Adrenal gland (tissue), 12 donors: Measurements from ENCODE around the gene CDH10. TPM values are rescaled to one million over a fixed set of nuclear protein-coding genes. Genes with fewer than 3 reads are reported as not detected.

ENCODE experiments used
- DNase-seq, 7 donors: peaks; one replicate each; pipeline ENCODE4 v3.0.0-alpha.2; 2019 to 2020
- H3K27ac ChIP-seq, 5 donors: fragments of 200-600 bp; sonication (generic) in 4 of 5; 1 replicate in 3 of 5; 2 replicates in 2 of 5; pipeline versions ENCODE4 v1.5.1 to v1.8.0; 2016 to 2020; ENCODE audit warnings: mild to moderate bottlenecking in 1 of 5
- H3K27me3 ChIP-seq: fragments of 200-600 bp; 2 replicates; pipeline ENCODE4 v1.8.0; 2021
- H3K36me3 ChIP-seq, 2 donors: fragments of 200-600 bp; replicated peaks in 1 of 2; 1 replicate in 1 of 2; 2 replicates in 1 of 2; pipeline versions ENCODE4 v1.5.1 to v1.8.0; 2018 to 2022
- H3K4me1 ChIP-seq, 2 donors: fragments of 200-600 bp; replicated peaks in 1 of 2; 1 replicate in 1 of 2; 2 replicates in 1 of 2; pipeline versions ENCODE4 v1.5.1 to v1.8.0; 2018 to 2021
- H3K4me3 ChIP-seq, 4 donors: fragments of 200-600 bp; sonication (generic) in 3 of 4; one replicate each; pipeline ENCODE4 v1.5.1; 2016 to 2018
- H3K9me3 ChIP-seq, 3 donors: fragments of 200-600 bp; sonication (generic) in 1 of 3; replicated peaks in 1 of 3; 1 replicate in 2 of 3; 2 replicates in 1 of 3; pipeline versions ENCODE4 v1.5.1 to v1.8.0; 2016 to 2021
- POLR2A ChIP-seq, 2 donors: fragments of 450-650 bp; IDR thresholded peaks; one replicate each; pipeline ENCODE4 v1.6.1; 2017; ENCODE audit warnings: antibody characterized with exemption in 2 of 2, mild to moderate bottlenecking in 2 of 2, moderate library complexity in 1 of 2
- WGBS, 4 donors: extraction: QIAGEN DNeasy Blood & Tissue Kit in 2 of 4; methylation state at CpG; one replicate each; pipeline versions ENCODE4 v1.1.5 to v1.1.7; 2013 to 2017; 5-methylcytosine and 5-hydroxymethylcytosine counted together
- intact Hi-C, 2 donors: fragments of 100-400 bp; cut with DNase I; formaldehyde crosslinking; loops; one replicate each; pipeline versions ENCODE4 v1.14.1 to v1.15.0; 2022 to 2023
- polyA plus RNA-seq, 3 donors: library from polyadenylated mRNA; stranded (reverse); fragments of 200-250 nt in 2 of 3; fragments of 350-450 nt in 1 of 3; fragmentation: Illumina TruSeq in 1 of 3; extraction: RNeasy Lipid Tissue Mini Kit (QIAGEN cat#74804) in 1 of 3; gene quantifications; one replicate each; pipeline ENCODE4 v1.2.3, GENCODE V29; 2013 to 2014
- small RNA-seq, 2 donors: library from RNA; depleted of rRNA; stranded (forward); fragments of <200 nt; gene quantifications; one replicate each; pipeline ENCODE3, GENCODE V24; 2016
- total RNA-seq, 9 donors: library from RNA; depleted of rRNA in 4 of 9; stranded (reverse); fragments of >200 nt in 4 of 9; fragments of 120-200 nt in 1 of 9; fragmentation: NEBNext Ultra II Directional in 1 of 9; extraction: Animal tissue kit (Norgen Biotek cat#: 25700) in 1 of 9; gene quantifications; one replicate each; pipeline versions ENCODE4 v1.1.0 to v1.2.4, GENCODE V29; 2013 to 2023
- TF ChIP-seq, protein P1 (sequence below), 6 experiments: fragments of 450-650 bp in 4 of 6; fragments of 200-600 bp in 2 of 6; sonication (generic) in 1 of 6; IDR thresholded peaks; 1 replicate in 5 of 6; 2 replicates in 1 of 6; pipeline versions ENCODE4 v1.5.1 to v1.8.0; 2016 to 2021; ENCODE audit warnings: antibody characterized with exemption in 6 of 6, mild to moderate bottlenecking in 2 of 6, moderate library complexity in 1 of 6
- donor health status: healthy with polysubstance abuse.
- donor health status: Bipolar disorder and iron deficiency.
- donor health status: DM: yes; HTN: yes; CAD: no.
- donor health status: DM: no; HTN: no; CAD: no.
- donor health status: DM: no; HTN: no; CAD: no.
- donor health status: DM: yes; HTN: yes; CAD: no.

Gene CDH10
- total and polyA plus RNA-seq, 12 donors: 0.15 to 4.4 (median 1.2) TPM; not detected in 2

DNA sequence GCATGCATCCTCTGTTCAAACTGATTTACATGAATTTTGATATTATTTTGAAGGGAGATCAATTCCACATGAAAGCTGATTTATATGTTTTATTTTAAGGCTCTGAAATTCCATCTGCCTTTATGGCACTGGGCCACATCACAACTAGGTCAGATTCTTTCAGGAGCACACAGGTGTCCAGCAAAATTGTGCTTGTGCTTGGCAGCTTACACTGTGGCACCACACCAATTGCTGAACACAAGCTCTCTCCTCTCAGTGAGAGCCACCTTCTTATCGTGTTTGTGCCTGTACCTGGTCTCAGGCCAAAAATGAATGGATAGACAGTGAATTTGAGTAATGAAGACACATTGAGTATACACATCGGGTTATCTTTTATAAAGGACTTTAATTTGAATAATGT is 200.4 kb downstream of the CDH10 start:
- Histone ChIP-seq H3K4me1 (no peaks in the 10 kb centered on the region), H3K27ac (no peak overlapping the region), H3K4me3 (no peak overlapping the region), H3K9me3 (no peaks in the 10 kb centered on the region), H3K27me3 (no peaks in the 10 kb centered on the region), H3K36me3 (no peaks in the 10 kb centered on the region)
- intact Hi-C loops: no loop called here
- 47 to 60% (median 53%) methylated on average over 2 of the region's 2 CpGs for WGBS, 4 donors
- TF ChIP-seq, protein P1, sequence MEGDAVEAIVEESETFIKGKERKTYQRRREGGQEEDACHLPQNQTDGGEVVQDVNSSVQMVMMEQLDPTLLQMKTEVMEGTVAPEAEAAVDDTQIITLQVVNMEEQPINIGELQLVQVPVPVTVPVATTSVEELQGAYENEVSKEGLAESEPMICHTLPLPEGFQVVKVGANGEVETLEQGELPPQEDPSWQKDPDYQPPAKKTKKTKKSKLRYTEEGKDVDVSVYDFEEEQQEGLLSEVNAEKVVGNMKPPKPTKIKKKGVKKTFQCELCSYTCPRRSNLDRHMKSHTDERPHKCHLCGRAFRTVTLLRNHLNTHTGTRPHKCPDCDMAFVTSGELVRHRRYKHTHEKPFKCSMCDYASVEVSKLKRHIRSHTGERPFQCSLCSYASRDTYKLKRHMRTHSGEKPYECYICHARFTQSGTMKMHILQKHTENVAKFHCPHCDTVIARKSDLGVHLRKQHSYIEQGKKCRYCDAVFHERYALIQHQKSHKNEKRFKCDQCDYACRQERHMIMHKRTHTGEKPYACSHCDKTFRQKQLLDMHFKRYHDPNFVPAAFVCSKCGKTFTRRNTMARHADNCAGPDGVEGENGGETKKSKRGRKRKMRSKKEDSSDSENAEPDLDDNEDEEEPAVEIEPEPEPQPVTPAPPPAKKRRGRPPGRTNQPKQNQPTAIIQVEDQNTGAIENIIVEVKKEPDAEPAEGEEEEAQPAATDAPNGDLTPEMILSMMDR (IDR thresholded peaks at IDR 0.05): no peak
- TF ChIP-seq POLR2A (IDR thresholded peaks at IDR 0.05): no peak
- DNase-seq: no peak

DNA sequence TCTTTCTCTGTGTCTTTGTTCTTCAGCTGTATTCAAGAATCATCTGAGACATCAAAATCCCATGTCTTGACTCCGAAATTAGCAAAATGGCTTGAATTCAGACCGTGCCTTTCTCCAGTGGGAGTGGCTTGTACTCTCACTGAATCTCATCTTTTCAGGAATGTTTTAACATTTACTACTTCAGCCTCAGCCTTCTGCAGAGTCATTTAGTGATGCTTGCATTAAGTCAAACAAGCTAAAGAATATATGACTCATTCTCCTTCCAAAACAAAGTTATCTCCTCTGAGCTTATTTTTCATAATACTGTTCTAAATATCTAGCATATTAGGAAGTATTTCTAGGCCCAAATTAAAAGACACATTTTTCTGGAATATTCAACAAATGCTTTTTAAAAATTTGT is 205.3 kb downstream of the CDH10 start:
- no peak overlapping the region for H3K4me3 ChIP-seq
- no peaks in the 10 kb centered on the region for H3K4me1 ChIP-seq
- no peaks in the 10 kb centered on the region for H3K36me3 ChIP-seq
- no peak for DNase-seq
- H3K27ac ChIP-seq: no peak overlapping the region
- H3K9me3 ChIP-seq: no peaks in the 10 kb centered on the region
- 58 to 87% (median 67%) methylated on average over 2 of the region's 2 CpGs for WGBS, 4 donors
- TF ChIP-seq, protein P1 (IDR thresholded peaks at IDR 0.05): no peak
- no peak for TF ChIP-seq POLR2A (IDR thresholded peaks at IDR 0.05)
- H3K27me3 ChIP-seq: no peaks in the 10 kb centered on the region
- intact Hi-C loops: no loop called here

Small RNA genes within 50 kb of the gene (small RNA-seq; reads per million reads assigned to genes)
- gene AC091885.1: 0 reads per million in 2 donors
- 0 reads per million in 2 donors for gene RF00017
